A549 (cell line): ENCODE data around the gene LRRC46. TPM values are rescaled to one million over a fixed set of nuclear protein-coding genes. Genes with fewer than 3 reads are reported as not detected.

Experiments used
- ATAC-seq, 2 experiments: fragments of 200-7000 bp in 1 of 2; fragments of >200 bp in 1 of 2; cut with Nextera tagmentation in 1 of 2; cut with Tn5 transposase in 1 of 2; 3 replicates each; pipeline versions ENCODE4 v1.8.0 to v1.9.1; 2018 to 2020; ENCODE audit warnings: mild to moderate bottlenecking in 1 of 2, moderate library complexity in 1 of 2
- CTCF ChIA-PET: fragments of 300-600 bp; sonication (Branson Sonifier 250); formaldehyde crosslinking; extraction: SDS; loops from one replicate; lab custom pipeline; 2021; ENCODE audit warnings: antibody characterized with exemption, inconsistent platforms; lab: Yijun Ruan, JAX
- POLR2A ChIA-PET: fragments of 350-600 bp; formaldehyde crosslinking; extraction: SDS; loops from one replicate; lab custom pipeline; 2021; ENCODE audit warnings: antibody characterized with exemption, inconsistent platforms; lab: Yijun Ruan, JAX
- DNase-seq, 2 experiments: peaks; one replicate each; pipeline versions ENCODE4 v3.0.0 to v3.0.0-alpha.2; 2011 to 2016; ENCODE audit warnings: low read depth in 1 of 2, low spot score in 1 of 2
- FAIRE-seq: peaks from 2 replicates; lab custom pipeline; 2011; peaks lifted over from hg19 to GRCh38; lab: Jason Lieb, UNC
- H3K27ac ChIP-seq, 2 experiments: fragments of >200 bp; sonication (Bioruptor Twin); formaldehyde crosslinking; 3 replicates each; pipeline ENCODE4 v1.5.1; 2016 to 2017
- H3K4me1 ChIP-seq: fragments of >200 bp; sonication (Bioruptor Twin); formaldehyde crosslinking; 3 replicates; pipeline ENCODE4 v1.6.1; 2016
- H3K4me2 ChIP-seq: fragments of >200 bp; sonication (Bioruptor Twin); formaldehyde crosslinking; 3 replicates; pipeline ENCODE4 v1.6.1; 2016
- H3K4me3 ChIP-seq: fragments of >200 bp; sonication (Bioruptor Twin); formaldehyde crosslinking; 3 replicates; pipeline ENCODE4 v1.5.1; 2016
- H3K9me3 ChIP-seq: fragments of >200 bp; sonication (Bioruptor Twin); formaldehyde crosslinking; 3 replicates; pipeline ENCODE4 v1.6.1; 2016
- BHLHE40 ChIP-seq: IDR thresholded peaks from 2 replicates; pipeline ENCODE4 v1.6.1; 2012; ENCODE audit warnings: low read depth, low read length, inconsistent platforms
- FOXS1 ChIP-seq: fragments of 250-450 bp; sonication (Bioruptor Pico); IDR thresholded peaks from 2 replicates; pipeline ENCODE4 v1.5.0; 2020; ENCODE audit warnings: mild to moderate bottlenecking, moderate library complexity
- HDAC2 ChIP-seq: fragments of 200-600 bp; sonication (generic); IDR thresholded peaks from 2 replicates; pipeline ENCODE4 v1.6.1; 2016
- HMGXB4 ChIP-seq: fragments of 250-450 bp; sonication (Bioruptor Pico); IDR thresholded peaks from 2 replicates; pipeline ENCODE4 v1.5.0; 2021; ENCODE audit warnings: mild to moderate bottlenecking, moderate library complexity, borderline replicate concordance
- KDM1A ChIP-seq: fragments of 200-600 bp; sonication (generic); IDR thresholded peaks from 2 replicates; pipeline ENCODE4 v1.6.1; 2016; ENCODE audit warnings: low read depth, mild to moderate bottlenecking
- MAFK ChIP-seq: fragments of 450-650 bp; IDR thresholded peaks from 2 replicates; pipeline ENCODE4 v1.6.1; 2014; ENCODE audit not compliant: partially characterized antibody
- MAZ ChIP-seq: fragments of 150-350 bp; IDR thresholded peaks from 2 replicates; pipeline ENCODE4 v1.6.1; 2014; ENCODE audit warnings: antibody characterized with exemption, low read depth, low read length, borderline replicate concordance
- MYC ChIP-seq: IDR thresholded peaks from 2 replicates; pipeline ENCODE4 v1.6.1; 2012; ENCODE audit warnings: mild to moderate bottlenecking, inconsistent platforms, low read length, improper control_type of control experiment, borderline replicate concordance
- NFE2L2 ChIP-seq: fragments of 150-350 bp; conservative IDR thresholded peaks from 2 replicates; pipeline ENCODE4 v1.6.1; 2014; ENCODE audit warnings: low read length
- POLR2AphosphoS2 ChIP-seq: conservative IDR thresholded peaks from 2 replicates; pipeline ENCODE4 v1.6.1; 2012; ENCODE audit warnings: low read length, improper control_type of control experiment, inconsistent platforms
- RAD21 ChIP-seq, 2 experiments: fragments of >200 bp in 1 of 2; sonication (Bioruptor Twin) in 1 of 2; formaldehyde crosslinking in 1 of 2; IDR thresholded peaks in 1 of 2; conservative IDR thresholded peaks in 1 of 2; 2 replicates in 1 of 2; 3 replicates in 1 of 2; pipeline ENCODE4 v1.6.1; 2012 to 2018; ENCODE audit warnings: inconsistent platforms in 1 of 2
- RNF2 ChIP-seq: fragments of 200-600 bp; sonication (generic); IDR thresholded peaks from 2 replicates; pipeline ENCODE4 v1.6.1; 2016; ENCODE audit warnings: low read depth, mild to moderate bottlenecking, antibody characterized with exemption, moderate library complexity, borderline replicate concordance
- SREBF2 ChIP-seq: fragments of 450-650 bp; IDR thresholded peaks from 2 replicates; pipeline ENCODE4 v1.6.1; 2014; ENCODE audit warnings: mild to moderate bottlenecking, moderate library complexity
- ZC3H11A ChIP-seq: fragments of 450-650 bp; IDR thresholded peaks from 2 replicates; pipeline ENCODE4 v1.6.1; 2014; ENCODE audit warnings: antibody characterized with exemption, mild to moderate bottlenecking
- ZFP36 ChIP-seq: fragments of 450-650 bp; IDR thresholded peaks from 2 replicates; pipeline ENCODE4 v1.6.1; 2014; ENCODE audit warnings: borderline replicate concordance; ENCODE audit not compliant: partially characterized antibody
- WGBS: methylation state at CpG from one replicate; pipeline ENCODE4 v1.1.6; 2017; ENCODE audit errors: missing lambda C conversion rate; 5-methylcytosine and 5-hydroxymethylcytosine counted together
- polyA plus RNA-seq, 4 experiments: library from polyadenylated mRNA; depleted of rRNA in 3 of 4; stranded (reverse); fragments of >200 nt; fragmentation: RNase III in 1 of 4; extraction: RNeasy Plus Mini Kit Qiagen cat#74134 plus additional on column Dnase treatment in 1 of 4; gene quantifications; 2 replicates in 3 of 4; 3 replicates in 1 of 4; pipeline ENCODE4 v1.2.3, GENCODE V29; 2011 to 2017
- TF ChIP-seq, protein P1 (sequence below): fragments of 200-600 bp; sonication (generic); IDR thresholded peaks from 2 replicates; pipeline ENCODE4 v1.6.1; 2016; ENCODE audit warnings: antibody characterized with exemption, mild to moderate bottlenecking, moderate library complexity
- TF ChIP-seq, protein P2 (sequence below): fragments of 150-350 bp; IDR thresholded peaks from 2 replicates; pipeline ENCODE4 v1.6.1; 2014; ENCODE audit warnings: low read depth, mild to moderate bottlenecking, low read length
- TF ChIP-seq, protein P3 (sequence below): IDR thresholded peaks from 2 replicates; pipeline ENCODE4 v1.6.1; 2012
- TF ChIP-seq, protein P4 (sequence below): fragments of >200 bp; sonication (Bioruptor Twin); formaldehyde crosslinking; IDR thresholded peaks from 3 replicates; pipeline ENCODE4 v1.5.1; 2016
- TF ChIP-seq, protein P5 (sequence below): IDR thresholded peaks from 2 replicates; pipeline ENCODE4 v1.6.1; 2012; ENCODE audit warnings: low read depth, borderline replicate concordance
- TF ChIP-seq, protein P6 (sequence below): fragments of >200 bp; sonication (Bioruptor Twin); formaldehyde crosslinking; IDR thresholded peaks from 2 replicates; pipeline ENCODE4 v1.6.1; 2016

The LRRC46 gene
- polyA plus RNA-seq, 2 of the 4 experiments (the other 2 are of a cell fraction) = 2.7 to 3.0 TPM

DNA sequence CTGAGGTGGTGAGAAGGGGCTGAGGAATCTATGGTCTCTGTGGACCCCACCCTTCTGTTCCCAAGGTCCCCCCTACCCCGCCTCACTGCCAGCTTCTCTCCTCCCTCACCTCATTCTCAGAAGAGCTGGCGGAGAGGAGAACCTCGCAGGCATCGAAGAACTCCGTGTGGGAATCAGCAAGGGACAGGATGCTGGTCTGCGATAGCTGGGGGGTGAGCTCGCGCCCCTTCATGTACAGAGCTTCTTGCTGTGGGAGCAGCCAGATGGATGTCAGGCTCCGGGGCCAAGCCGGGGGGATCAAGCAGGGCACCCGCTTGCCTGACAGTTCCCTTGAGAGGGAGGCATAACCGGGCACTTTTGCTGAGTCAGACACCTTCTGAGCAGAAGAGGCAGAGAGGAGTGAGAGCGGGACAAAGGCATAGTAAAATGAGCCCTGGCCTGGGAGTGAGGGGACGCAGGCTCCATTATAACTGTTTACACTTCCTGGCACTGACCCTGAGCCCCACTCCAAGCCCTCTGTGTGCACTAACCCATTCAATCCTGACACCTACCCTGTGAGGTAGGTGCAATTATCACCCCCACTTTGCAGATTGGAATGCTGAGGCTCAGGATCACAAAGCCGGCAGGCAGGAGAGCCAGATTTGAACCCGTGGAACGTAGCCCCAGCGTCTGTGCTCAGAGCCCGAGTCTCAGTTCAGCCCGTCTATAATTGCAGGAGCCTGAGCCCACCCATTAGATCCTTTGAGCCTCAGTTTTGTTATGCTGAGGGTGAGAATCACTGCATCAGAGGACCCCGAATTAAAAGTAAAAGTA is 16.2 kb upstream of the LRRC46 start:
- Histone ChIP-seq H3K27ac (no peak overlapping the region), H3K4me3 (no peak overlapping the region), H3K4me2 (no peak overlapping the region), H3K4me1 (peaks cover 17% of the 10 kb centered on the region), H3K9me3 (no peaks in the 10 kb centered on the region)
- ChIA-PET CTCF (interaction anchor here (0.7 to 4.0 kb wide), 10 partner anchors 7 to 1000 kb away, joined by 3 to 20 read pairs (median 5); partner anchors contain the start of genes LRRC46, MRPL10, OSBPL7 and TBX21), POLR2A (interaction anchor here (2.4 kb wide), 1 partner anchor 16 kb away, joined by 8 read pairs; the partner anchor contains the start of genes LRRC46 and MRPL10)
- FAIRE-seq (no peak), DNase-seq (no peak), ATAC-seq (no peak)
- WGBS = 88% methylated on average over 21 of the region's 21 CpGs
- TF ChIP-seq MAFK = peak; percentile 73
- no peak for TF ChIP-seq RNF2

DNA sequence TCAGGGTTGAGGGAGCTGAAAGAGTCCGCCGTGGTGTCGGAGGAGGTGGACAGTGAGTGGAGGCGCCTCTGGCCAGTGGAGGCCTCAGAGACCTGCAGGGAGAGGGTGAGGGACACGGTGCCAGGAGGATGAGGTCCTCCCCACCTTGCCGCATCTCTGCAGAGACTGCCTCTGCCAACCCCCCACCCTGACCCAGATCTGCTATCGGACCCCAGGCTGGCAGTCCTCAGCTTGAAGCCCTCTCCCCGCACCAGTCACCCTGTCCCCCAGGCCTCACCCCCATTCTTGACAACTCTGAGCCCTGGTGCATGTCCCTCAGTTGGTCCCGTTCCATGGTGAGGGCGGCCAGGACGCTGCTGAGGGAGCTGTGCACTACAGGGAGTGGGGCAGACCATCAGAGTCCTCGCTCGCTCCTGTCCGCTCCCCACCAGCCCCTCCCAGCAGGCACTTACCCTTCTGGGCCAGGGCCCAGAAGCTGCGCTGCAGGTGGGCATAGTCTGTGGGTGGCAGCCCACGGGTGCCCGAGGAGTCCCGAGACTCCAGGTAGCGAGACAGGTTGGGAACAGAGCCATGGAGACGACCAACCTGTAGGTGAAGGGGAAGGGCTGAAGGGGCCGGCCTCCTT is 15.2 kb upstream of the LRRC46 start:
- Histone ChIP-seq H3K27ac (no peak overlapping the region), H3K4me2 (no peak overlapping the region), H3K4me3 (no peak overlapping the region), H3K9me3 (no peaks in the 10 kb centered on the region), H3K4me1 (peaks cover 16% of the 10 kb centered on the region)
- no peak for ATAC-seq
- no peak for DNase-seq
- ChIA-PET CTCF (interaction anchor here (0.7 to 4.0 kb wide), 4 partner anchors 12 to 1001 kb away, joined by 3 to 20 read pairs (median 8); no protein-coding TSS in a partner anchor), POLR2A (interaction anchor here (2.4 kb wide), 1 partner anchor 15 kb away, joined by 8 read pairs; the partner anchor contains the start of genes LRRC46 and MRPL10)
- TF ChIP-seq HMGXB4 (CRISPR knock-in tag) = no peak
- TF ChIP-seq, protein P1, sequence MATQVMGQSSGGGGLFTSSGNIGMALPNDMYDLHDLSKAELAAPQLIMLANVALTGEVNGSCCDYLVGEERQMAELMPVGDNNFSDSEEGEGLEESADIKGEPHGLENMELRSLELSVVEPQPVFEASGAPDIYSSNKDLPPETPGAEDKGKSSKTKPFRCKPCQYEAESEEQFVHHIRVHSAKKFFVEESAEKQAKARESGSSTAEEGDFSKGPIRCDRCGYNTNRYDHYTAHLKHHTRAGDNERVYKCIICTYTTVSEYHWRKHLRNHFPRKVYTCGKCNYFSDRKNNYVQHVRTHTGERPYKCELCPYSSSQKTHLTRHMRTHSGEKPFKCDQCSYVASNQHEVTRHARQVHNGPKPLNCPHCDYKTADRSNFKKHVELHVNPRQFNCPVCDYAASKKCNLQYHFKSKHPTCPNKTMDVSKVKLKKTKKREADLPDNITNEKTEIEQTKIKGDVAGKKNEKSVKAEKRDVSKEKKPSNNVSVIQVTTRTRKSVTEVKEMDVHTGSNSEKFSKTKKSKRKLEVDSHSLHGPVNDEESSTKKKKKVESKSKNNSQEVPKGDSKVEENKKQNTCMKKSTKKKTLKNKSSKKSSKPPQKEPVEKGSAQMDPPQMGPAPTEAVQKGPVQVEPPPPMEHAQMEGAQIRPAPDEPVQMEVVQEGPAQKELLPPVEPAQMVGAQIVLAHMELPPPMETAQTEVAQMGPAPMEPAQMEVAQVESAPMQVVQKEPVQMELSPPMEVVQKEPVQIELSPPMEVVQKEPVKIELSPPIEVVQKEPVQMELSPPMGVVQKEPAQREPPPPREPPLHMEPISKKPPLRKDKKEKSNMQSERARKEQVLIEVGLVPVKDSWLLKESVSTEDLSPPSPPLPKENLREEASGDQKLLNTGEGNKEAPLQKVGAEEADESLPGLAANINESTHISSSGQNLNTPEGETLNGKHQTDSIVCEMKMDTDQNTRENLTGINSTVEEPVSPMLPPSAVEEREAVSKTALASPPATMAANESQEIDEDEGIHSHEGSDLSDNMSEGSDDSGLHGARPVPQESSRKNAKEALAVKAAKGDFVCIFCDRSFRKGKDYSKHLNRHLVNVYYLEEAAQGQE = no peak
- TF ChIP-seq, protein P2, sequence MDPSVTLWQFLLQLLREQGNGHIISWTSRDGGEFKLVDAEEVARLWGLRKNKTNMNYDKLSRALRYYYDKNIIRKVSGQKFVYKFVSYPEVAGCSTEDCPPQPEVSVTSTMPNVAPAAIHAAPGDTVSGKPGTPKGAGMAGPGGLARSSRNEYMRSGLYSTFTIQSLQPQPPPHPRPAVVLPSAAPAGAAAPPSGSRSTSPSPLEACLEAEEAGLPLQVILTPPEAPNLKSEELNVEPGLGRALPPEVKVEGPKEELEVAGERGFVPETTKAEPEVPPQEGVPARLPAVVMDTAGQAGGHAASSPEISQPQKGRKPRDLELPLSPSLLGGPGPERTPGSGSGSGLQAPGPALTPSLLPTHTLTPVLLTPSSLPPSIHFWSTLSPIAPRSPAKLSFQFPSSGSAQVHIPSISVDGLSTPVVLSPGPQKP = no peak
- TF ChIP-seq, protein P3, sequence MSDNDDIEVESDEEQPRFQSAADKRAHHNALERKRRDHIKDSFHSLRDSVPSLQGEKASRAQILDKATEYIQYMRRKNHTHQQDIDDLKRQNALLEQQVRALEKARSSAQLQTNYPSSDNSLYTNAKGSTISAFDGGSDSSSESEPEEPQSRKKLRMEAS = no peak
- TF ChIP-seq ZFP36 = no peak
- TF ChIP-seq, protein P4, sequence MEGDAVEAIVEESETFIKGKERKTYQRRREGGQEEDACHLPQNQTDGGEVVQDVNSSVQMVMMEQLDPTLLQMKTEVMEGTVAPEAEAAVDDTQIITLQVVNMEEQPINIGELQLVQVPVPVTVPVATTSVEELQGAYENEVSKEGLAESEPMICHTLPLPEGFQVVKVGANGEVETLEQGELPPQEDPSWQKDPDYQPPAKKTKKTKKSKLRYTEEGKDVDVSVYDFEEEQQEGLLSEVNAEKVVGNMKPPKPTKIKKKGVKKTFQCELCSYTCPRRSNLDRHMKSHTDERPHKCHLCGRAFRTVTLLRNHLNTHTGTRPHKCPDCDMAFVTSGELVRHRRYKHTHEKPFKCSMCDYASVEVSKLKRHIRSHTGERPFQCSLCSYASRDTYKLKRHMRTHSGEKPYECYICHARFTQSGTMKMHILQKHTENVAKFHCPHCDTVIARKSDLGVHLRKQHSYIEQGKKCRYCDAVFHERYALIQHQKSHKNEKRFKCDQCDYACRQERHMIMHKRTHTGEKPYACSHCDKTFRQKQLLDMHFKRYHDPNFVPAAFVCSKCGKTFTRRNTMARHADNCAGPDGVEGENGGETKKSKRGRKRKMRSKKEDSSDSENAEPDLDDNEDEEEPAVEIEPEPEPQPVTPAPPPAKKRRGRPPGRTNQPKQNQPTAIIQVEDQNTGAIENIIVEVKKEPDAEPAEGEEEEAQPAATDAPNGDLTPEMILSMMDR = no peak
- no peak for TF ChIP-seq ZC3H11A
- TF ChIP-seq RAD21 (conservative IDR thresholded peaks at IDR 0.05 in 1 of 2, IDR thresholded peaks at IDR 0.05 in 1 of 2) = no peak
- no peak for TF ChIP-seq KDM1A
- TF ChIP-seq, protein P5, sequence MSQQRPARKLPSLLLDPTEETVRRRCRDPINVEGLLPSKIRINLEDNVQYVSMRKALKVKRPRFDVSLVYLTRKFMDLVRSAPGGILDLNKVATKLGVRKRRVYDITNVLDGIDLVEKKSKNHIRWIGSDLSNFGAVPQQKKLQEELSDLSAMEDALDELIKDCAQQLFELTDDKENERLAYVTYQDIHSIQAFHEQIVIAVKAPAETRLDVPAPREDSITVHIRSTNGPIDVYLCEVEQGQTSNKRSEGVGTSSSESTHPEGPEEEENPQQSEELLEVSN = no peak
- no peak for TF ChIP-seq MAZ
- no peak for TF ChIP-seq POLR2AphosphoS2
- TF ChIP-seq SREBF2 = no peak
- no peak for TF ChIP-seq BHLHE40
- TF ChIP-seq FOXS1 (CRISPR knock-in tag) = no peak
- no peak for TF ChIP-seq HDAC2
- no peak for TF ChIP-seq MYC
- TF ChIP-seq NFE2L2 = no peak
- TF ChIP-seq, protein P6, sequence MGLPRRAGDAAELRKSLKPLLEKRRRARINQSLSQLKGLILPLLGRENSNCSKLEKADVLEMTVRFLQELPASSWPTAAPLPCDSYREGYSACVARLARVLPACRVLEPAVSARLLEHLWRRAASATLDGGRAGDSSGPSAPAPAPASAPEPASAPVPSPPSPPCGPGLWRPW = no peak
- WGBS = 87% methylated on average over 21 of the region's 21 CpGs
- no peak for FAIRE-seq
